ENCODE results near the gene ADD3.
A peak's percentile ranks its signal among the peaks of the same experiment; 100 is the strongest.

ADD3 gene

GRCh38 chr10:110007701-110008517 lies at the start of gene ADD3:
Gene ADD3 (plus strand): TSS chr10:110007984. CDS start chr10:110100654, 92,670 bp downstream.
- TF ChIP-seq GATA2 (IDR thresholded peaks at IDR 0.05; ENCODE audit: low read depth, low read length), result no peak
- no peak for TF ChIP-seq GATA3 (IDR thresholded peaks at IDR 0.05; ENCODE audit: low read depth, low read length)

GRCh38 chr10:109958059-109958458 lies 49.7 kb upstream of the ADD3 start:
- TF ChIP-seq GATA3 (IDR thresholded peaks at IDR 0.05; ENCODE audit: low read depth, low read length) (no peak), GATA2 (IDR thresholded peaks at IDR 0.05; ENCODE audit: low read depth, low read length) (no peak)

GRCh38 chr10:109959259-109960145 lies 48.3 kb upstream of the ADD3 start:
- TF ChIP-seq GATA2 (IDR thresholded peaks at IDR 0.05; ENCODE audit: low read depth, low read length) (no peak), GATA3 (IDR thresholded peaks at IDR 0.05; ENCODE audit: low read depth, low read length) (no peak)

DNA sequence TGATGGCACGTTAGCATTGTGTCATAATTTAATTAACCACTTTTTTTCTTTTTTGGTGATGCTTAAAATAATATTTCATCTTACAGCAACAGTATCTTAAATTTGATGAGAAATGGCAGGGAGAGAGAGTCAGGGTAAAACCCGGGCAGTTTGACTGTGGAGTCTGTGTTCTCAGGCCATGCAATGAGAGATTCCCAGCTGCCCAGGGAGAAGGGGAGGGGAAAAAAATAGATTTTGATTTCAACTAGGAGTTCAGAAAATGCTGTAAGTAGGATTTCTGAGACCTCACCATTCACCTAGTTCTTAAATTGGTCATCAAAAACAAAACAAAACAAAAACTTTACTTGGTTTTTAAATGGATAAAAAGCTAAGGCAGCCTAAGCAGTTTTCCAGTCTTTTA lies 47.1 kb upstream of the ADD3 start:
- TF ChIP-seq GATA3 (IDR thresholded peaks at IDR 0.05; ENCODE audit: low read depth, low read length), result no peak

DNA sequence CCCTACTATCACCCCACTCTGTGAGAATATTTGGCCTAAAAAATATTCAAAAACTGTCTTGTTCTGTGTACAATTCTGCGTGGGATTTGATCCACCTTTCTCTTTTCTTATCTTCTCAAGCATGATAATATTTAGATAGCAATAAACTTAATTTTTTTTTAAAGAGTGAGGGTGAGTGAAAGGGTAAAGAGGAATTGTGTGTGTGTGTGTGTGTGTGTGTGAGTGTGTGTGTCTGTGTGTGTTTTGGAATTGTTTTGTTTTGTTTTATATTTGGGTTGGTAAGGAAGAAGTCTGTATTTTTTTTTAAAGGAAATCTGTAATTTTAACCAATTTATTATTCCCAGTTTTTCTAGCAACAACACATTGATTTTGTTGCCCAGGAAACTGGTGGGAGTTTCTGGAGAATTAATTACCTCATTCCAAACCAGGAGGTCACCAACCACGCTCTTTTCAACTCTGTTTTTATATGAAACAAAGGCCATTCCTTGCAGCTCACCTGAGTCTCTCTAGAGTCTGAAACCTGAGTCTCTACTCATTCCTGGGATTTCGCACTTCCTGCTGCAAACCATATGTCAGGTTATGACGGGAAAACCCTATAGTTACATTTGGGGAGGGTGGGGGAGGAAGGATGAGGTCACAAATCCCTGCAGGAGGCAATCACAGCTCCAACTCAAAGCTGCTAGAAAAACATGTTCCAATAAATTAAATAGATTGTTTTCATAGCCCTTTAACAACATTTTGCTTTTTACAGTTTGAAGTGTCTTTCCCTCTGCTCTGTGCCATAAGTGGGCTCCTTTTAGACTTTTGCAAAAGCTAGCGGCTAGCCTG lies 46.4 kb upstream of the ADD3 start:
- TF ChIP-seq GATA2 (IDR thresholded peaks at IDR 0.05; ENCODE audit: low read depth, low read length), result no peak
- no peak for TF ChIP-seq GATA3 (IDR thresholded peaks at IDR 0.05; ENCODE audit: low read depth, low read length)

- TF ChIP-seq GATA3 (IDR thresholded peaks at IDR 0.05; ENCODE audit: low read depth, low read length) (no peak), GATA2 (IDR thresholded peaks at IDR 0.05; ENCODE audit: low read depth, low read length) (no peak)
Measured at GRCh38 chr10:109962247-109962646, 45.5 kb upstream of the ADD3 start.

GRCh38 chr10:109963439-109963838 lies 44.3 kb upstream of the ADD3 start:
- TF ChIP-seq GATA3 (IDR thresholded peaks at IDR 0.05; ENCODE audit: low read depth, low read length) (peak; percentile 63), GATA2 (IDR thresholded peaks at IDR 0.05; ENCODE audit: low read depth, low read length) (peak; percentile 73)

- TF ChIP-seq GATA3 (IDR thresholded peaks at IDR 0.05; ENCODE audit: low read depth, low read length) (no peak), GATA2 (IDR thresholded peaks at IDR 0.05; ENCODE audit: low read depth, low read length) (no peak)
Measured at GRCh38 chr10:109964318-109964717, 43.5 kb upstream of the ADD3 start.

- peak; percentile 49; the same call in 1 of the 2 replicates for TF ChIP-seq GATA3 (IDR thresholded peaks at IDR 0.05; ENCODE audit: low read depth, low read length)
- TF ChIP-seq GATA2 (IDR thresholded peaks at IDR 0.05; ENCODE audit: low read depth, low read length), result peak; percentile 79
Measured at GRCh38 chr10:109966961-109967738, 40.6 kb upstream of the ADD3 start.

- TF ChIP-seq GATA3 (IDR thresholded peaks at IDR 0.05; ENCODE audit: low read depth, low read length), result no peak
- TF ChIP-seq GATA2 (IDR thresholded peaks at IDR 0.05; ENCODE audit: low read depth, low read length), result no peak
Measured at GRCh38 chr10:109967739-109968088, 40.1 kb upstream of the ADD3 start.

DNA sequence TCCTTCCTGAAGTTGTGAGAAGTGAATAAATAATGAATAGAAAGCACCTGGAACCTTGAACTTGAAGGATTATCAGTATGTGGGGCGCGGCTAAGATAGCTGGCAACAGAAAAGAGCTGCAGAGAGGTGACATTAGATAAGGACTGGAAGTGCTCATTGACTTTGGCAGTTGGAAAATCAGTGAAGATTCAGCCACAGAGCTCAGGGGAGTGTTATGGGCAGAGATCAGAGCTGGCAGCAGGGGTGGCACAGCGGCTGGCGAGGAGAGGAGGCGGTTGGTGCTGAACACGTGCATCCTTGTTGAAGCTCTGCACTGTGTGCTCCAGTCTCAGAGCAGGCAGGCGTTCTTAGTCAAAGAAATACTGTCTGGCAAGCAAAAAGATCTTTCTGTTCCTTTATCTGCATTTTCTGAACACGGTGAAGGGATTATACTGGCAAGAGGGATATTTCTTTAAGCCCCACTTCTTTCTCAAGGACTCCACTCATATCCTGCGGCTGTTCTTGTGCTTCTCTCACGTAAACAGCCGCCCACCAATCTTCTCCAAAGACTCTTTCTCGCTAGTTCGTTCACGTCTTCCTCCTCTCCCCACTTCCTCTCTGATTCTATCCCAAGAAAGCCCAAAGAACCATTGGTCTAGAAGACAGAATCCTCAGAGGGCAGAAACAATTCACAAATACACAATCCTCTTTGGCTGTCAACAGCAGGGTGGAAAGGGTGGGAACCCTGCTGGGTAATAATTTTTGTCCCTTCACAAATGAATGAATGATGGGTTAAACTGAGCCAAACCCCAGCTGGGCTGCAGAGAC lies 38.6 kb upstream of the ADD3 start:
- TF ChIP-seq GATA3 (IDR thresholded peaks at IDR 0.05; ENCODE audit: low read depth, low read length) (no peak), GATA2 (IDR thresholded peaks at IDR 0.05; ENCODE audit: low read depth, low read length) (no peak)

- TF ChIP-seq GATA2 (IDR thresholded peaks at IDR 0.05; ENCODE audit: low read depth, low read length) (no peak), GATA3 (IDR thresholded peaks at IDR 0.05; ENCODE audit: low read depth, low read length) (no peak)
Measured at GRCh38 chr10:109969760-109970346, 37.9 kb upstream of the ADD3 start.
